GM18951 (cell line): ENCODE data around the gene PTPN9.
A peak's percentile ranks its signal among the peaks of the same experiment; 100 is the strongest.

Source experiments
- POLR2A ChIP-seq: IDR thresholded peaks from 4 replicates; pipeline ENCODE4 v1.6.1; 2011; ENCODE audit warnings: mild to moderate bottlenecking; ENCODE audit not compliant: insufficient read length, insufficient read depth; ENCODE audit errors: extremely low read depth
- in situ Hi-C: fragments of 300-500 bp; cut with MboI; formaldehyde crosslinking; loops from one replicate; pipeline ENCODE4 v1.12.0; 2022; ENCODE audit warnings: low sequenced_read_pairs, mixed read lengths, inconsistent platforms; ENCODE audit not compliant: unreplicated experiment

PTPN9 gene

GRCh38 chr15:75468913-75469598 is 110.1 kb downstream of the PTPN9 start:
- in situ Hi-C loops, result no loop called here
- TF ChIP-seq POLR2A, result no peak

- no peak for TF ChIP-seq POLR2A
- in situ Hi-C loops, result no loop called here
Measured at GRCh38 chr15:75460646-75461045, 118.5 kb downstream of the PTPN9 start.

DNA sequence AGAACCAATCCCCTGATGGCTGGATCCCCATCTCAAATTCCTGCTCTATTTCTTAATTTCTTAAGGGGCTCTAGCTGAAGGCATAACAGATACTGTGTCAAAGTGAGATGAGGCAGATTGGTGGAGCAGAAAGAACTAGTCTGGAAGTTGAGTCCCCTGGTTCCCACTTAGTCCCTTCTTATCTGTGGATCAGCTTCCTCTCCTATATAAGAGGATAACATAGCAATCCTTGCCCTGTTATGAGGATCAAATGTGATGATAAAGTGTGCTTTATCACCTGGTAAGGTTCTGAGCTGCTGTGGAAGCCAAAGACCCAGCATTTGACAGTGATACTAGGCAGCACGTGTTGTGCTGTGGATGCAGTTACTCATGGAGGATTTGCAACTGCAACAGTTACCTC is 119.5 kb downstream of the PTPN9 start:
- TF ChIP-seq POLR2A, result no peak

GRCh38 chr15:75456710-75457109 is 122.4 kb downstream of the PTPN9 start:
- in situ Hi-C loops, result no loop called here
- TF ChIP-seq POLR2A, result no peak

More for the DNA sequence above, 119.5 kb downstream of the PTPN9 start:
- in situ Hi-C loops, result no loop called here

GRCh38 chr15:75455982-75456531 is 123.1 kb downstream of the PTPN9 start:
- no peak for TF ChIP-seq POLR2A
- in situ Hi-C loops, result no loop called here

GRCh38 chr15:75455424-75455981 is 123.6 kb downstream of the PTPN9 start:
- peak; percentile 51 for TF ChIP-seq POLR2A
- in situ Hi-C loops, result no loop called here

- in situ Hi-C loops, result no loop called here
- TF ChIP-seq POLR2A, result peak; percentile 13
Measured at GRCh38 chr15:75454471-75455378, 124.4 kb downstream of the PTPN9 start.

- peak; percentile 55 for TF ChIP-seq POLR2A
- in situ Hi-C loops, result no loop called here
Measured at GRCh38 chr15:75453703-75454470, 125.2 kb downstream of the PTPN9 start.

GRCh38 chr15:75452865-75453702 is 126.0 kb downstream of the PTPN9 start:
- in situ Hi-C loops, result no loop called here
- TF ChIP-seq POLR2A, result peak; percentile 15

DNA sequence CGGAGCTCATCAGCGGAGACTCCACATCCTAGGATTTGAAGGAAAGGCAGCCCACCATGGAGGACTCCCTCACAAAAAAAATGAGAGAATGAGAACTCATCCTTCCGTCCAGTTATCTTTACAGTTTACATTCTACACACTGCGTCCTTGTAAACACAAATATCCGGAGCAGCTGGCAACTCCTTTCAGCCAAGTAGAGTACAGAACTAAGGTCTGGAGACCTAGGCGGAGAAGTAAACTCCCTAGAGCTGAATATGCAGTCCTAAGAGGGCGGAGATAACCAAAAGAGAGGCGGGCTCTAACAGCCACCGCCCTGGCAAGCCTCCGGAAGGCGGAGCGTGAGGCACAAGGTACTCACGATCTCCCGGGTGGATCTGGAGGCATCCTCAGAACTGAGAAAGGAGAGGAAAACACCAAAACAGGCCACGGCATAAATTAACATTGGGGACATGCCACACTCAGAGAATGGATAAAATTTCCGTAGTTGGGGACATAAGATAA is 126.7 kb downstream of the PTPN9 start:
- in situ Hi-C loops, result no loop called here
- peak; percentile 57 for TF ChIP-seq POLR2A

GRCh38 chr15:75451674-75452363 is 127.3 kb downstream of the PTPN9 start, which contains the start of gene SIN3A:
Gene SIN3A (minus strand): TSS chr15:75451690. CDS start chr15:75430375, 21,315 bp downstream.
- in situ Hi-C loops, result no loop called here
- TF ChIP-seq POLR2A, result no peak

DNA sequence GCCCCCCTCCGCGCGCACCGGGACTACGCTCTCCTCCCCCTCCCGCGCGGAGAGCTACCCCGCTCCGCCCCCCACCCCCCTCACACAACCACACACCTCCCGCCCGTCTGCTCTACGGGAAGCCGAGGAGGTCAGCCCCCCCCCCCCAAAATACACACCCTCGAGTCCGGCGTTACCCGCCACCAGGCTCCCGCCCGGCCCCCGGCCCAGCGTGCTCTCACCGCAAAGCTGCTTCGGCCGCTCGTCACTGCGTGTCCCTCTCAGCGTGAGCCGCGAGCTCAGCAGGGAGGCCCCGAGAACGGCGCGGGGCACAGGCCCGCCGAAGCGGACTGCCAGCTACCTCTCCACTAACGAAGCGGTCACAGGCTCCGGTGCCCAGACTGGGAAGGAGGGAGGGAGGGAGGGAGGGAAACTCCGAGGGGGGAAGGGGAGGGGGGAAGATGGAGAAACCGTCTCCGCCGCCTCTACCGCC is 127.9 kb downstream of the PTPN9 start:
- in situ Hi-C loops, result no loop called here
- no peak for TF ChIP-seq POLR2A
